Stimulated activated CD8-positive, alpha-beta memory T cell treated with anti-CD3 and anti-CD28 coated beads, Interleukin-15, amount 100 ng/mL, for 48 hours (primary cell): Measurements from ENCODE around the gene CHST12.
A peak's percentile ranks its signal among the peaks of the same experiment; 100 is the strongest.
"Not testable (repeated sequence)": the region's sequence is repeated elsewhere in the genome, so short reads cannot be mapped to it uniquely, and the experiment has no call there.

Experiments used
- DNase-seq, 2 donors: peaks; one replicate each; pipeline ENCODE4 v3.0.0-alpha.2; 2020; ENCODE audit warnings: low read depth in 2 of 2

CHST12 gene

DNA sequence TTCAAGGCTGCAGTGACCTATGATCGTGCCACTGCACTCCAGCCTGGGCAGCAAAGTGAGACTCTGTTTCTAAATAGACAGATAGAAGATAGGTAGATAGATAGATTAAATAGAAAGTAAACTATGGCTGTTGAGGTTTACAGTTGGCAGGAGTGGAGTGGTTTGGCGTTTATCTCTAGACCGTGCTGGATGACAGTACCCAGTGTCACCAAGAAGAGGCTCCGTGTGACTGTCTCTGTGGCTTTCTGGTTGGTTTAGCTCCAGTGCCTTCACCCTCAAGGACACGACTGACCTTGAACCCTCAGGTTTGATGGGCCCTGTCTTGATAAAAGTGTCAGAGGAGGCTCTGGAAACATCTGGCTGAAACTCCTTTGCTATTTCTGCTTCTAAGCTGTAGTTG, 31.7 kb downstream of the CHST12 start:
- no peak for DNase-seq

DNA sequence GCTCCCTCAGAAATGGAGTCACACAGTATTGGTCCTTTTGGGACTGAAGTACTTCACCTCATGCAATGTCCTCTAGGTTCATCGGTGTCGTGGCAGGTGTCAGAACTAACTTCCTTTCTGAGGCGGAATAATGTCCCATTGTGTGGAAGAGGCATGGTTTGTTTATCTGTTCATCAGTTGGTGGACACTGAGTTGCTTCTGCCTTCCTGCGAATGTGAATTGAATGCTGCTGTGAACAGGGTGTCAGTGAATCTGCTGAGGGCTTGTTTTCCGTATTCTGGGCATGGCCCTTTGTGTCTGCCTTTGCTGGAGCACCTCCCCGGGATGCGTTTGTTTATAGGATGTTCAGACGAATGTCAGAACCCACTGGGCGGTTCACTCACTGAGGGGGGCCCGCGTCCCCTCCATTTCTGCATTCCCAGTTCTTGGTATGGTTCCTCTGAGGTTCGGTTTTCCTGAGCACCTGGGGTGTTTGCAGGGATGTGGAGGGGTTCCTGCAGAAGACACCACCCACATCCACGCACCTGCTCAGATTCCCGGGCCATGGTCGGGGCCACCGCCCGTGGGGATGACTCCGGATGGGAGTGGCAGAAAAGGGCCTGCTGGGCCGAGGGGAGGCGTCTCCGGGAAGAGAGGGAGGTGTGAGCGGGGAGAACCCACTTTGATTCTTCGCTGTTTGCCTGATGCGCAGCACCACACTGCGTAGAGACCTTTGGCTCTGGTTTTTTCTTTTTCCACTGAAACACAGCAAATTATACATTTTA, 33.1 kb downstream of the CHST12 start:
- no peak for DNase-seq

DNA sequence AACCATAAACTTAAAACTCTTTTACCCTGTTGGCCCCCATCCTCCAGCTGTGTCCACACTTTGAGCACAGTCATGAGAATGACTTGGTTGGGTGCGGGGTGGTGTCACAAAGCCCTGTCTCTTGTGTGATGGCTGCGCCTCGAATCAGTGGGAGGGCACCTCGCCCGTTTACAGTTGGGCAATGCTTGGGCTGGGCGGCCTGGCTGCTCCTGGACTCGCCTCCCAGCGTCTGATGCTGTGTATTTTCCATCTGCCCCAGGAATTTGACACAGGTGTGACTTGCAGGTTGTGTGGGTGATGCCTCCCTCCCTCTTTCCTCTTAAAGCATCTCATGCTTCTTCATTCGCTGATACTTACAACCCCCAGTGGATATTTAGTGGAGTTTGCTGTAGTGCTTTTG, 33.7 kb downstream of the CHST12 start:
- no peak for DNase-seq

DNA sequence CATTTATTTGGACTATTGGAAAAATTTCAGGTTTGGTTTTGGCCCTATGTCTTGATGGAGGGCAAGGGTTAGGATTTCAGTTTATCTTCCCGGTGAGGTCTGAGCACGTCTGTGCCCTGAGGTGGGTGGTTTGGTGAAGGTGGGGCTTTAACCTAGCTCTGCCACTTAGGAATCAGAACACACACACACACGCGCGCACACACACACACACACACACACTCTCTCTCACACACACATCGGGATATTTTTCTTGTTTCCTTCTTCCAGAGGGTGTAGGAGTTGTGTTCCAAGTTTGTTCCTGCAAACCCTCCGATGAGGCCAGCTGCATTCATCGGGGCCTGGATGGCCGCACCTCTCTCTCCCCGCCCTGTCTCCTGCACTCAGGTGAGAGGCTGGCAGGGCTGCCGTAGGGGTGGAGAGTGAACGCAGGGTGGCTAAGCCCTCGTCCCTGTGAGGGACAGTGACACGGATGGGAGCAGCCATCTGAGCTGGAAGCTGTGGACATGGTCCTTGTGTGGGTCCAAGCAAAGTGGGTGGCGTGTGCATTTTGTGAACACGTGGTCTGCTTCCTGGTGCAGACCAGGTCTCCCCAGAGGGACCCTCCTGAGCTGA, 34.2 kb downstream of the CHST12 start:
- DNase-seq = no peak

DNA sequence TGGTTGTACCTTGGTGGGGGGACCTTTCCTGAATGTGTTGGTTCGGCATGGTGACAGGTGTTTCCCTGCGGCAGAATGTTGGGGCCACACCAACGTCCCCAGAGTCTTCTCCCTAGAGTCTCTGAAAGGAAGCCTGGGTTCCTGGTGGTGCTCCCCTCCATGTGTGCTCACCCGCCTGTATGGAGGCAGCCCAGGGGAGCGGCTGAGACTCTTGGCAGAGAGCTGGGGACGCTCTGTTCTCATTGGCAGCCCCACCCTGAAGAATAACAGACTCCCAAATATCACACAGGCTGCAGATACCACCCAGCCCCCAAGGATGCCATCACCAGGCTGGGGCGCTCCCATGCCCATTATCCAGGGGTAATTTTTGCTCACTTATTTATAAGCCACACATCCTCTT, 34.8 kb downstream of the CHST12 start:
- DNase-seq = no peak

DNA sequence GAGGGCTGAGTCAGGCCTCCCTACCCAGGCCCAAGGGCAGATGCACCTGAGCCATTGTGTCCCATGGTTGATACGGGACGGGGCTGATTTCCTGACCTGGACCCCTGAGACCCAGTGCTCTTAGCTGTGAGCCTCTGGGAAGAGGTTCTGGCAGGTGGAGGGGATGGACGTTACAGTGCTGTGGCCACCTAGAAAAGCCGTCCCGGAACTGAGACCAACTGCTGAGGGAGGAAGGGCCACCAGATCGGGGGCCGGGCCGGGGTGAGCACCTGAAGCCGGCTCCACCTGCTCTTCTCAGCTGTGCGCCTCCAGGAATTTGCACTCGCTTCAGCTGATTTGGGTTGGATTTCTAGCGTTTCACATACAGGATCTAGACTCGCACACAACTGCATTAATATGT, 35.4 kb downstream of the CHST12 start:
- DNase-seq = no peak

DNA sequence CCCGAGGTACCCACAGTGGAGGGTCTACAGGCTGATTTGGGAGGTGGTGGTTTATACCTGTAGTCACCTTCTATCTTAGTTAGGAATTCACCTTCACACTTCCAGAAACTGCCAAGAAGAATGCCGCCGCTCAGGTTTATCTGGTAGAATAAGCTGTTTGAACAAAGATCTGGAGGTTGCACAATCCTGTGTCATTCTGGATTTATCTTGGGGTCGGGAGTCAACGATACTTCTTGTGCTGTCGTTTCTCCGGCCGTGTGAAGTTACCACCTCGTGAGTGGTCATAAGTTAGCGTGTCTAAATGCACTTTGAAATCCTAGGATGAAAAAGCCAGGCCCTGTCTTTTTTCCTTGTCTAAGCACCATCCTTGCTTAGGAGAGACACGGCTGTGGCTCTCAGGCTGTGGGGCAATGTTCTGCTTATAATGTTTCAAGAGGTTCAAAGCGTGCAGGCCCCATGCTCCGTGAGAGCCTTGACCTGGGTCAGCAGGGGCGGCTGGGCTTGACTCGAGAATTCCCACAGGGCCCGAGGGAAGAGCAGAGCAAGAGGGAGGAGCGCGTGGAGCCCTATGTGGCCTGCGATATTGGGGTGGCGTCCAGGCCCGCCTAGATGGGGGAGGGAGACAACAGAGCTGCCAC, 37.3 kb downstream of the CHST12 start:
- DNase-seq = no peak

DNA sequence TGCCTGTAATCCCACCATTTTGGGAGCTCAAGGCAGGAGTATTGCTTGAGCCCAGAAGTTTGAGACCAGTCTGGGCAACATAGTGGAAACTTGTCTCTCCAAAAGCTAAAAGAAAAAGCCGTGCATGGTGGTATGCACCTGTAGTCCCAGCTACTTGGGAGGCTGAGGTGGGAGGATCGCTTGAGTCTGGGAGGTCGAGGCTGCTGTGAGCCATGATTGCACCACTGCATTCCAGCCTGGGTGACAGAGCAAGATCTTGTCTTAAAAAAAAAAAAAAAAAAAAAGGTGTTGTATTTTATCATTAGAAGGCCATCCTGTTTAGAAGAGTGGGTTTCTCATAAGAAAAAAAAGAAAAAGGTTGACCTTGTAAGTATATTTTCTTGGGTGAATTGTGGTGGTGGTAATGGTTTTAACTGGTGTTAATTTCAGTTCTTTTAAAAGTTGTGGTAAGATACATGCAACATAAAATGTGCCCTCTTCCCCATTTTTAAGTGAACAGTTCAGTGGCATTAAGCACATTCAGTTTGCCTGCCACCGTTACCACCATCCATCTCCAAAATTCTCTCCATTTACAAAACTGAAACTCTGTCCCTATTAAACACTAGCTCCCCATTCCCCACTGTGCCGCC, 38.1 kb downstream of the CHST12 start:
- no peak for DNase-seq

DNA sequence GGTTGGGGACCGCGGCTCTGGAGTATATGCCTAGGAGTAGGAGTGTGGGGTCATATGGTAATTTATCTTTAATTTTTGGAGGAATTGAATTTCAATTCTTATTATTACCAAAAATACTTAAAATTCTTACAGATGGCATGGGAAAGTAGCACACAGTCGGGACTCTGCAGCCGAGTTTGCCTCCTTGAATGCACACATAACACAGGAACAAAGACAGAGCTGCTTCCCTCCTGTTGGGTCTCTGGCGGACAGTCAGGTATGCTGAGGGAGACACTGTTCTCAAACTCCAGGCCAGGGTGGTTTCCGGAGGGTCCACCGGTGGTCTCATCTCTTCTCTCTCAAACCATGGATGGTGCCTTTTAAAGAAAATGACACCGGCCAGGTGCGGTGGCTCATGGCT, 40.1 kb downstream of the CHST12 start:
- no peak for DNase-seq

DNA sequence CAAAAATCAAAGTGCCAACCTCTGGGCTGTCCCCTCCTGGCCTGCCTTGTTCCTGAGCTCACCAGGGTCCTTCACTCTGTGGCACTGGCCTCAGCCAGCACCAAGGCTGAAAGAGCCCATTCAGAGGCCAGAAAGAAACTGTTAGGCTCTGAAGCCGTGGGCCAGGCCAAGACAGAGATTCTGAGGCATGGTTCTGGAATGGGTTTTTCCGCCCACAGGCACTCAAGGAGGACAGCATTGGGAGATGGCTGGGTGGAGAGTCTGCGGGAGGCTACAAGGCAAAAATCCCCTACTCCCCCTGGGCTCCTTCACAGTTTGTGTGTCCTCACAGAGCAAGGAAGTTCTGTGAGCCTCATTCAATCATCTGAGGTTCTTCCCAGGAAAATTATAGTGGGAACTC, 41.1 kb downstream of the CHST12 start:
- no peak for DNase-seq

DNA sequence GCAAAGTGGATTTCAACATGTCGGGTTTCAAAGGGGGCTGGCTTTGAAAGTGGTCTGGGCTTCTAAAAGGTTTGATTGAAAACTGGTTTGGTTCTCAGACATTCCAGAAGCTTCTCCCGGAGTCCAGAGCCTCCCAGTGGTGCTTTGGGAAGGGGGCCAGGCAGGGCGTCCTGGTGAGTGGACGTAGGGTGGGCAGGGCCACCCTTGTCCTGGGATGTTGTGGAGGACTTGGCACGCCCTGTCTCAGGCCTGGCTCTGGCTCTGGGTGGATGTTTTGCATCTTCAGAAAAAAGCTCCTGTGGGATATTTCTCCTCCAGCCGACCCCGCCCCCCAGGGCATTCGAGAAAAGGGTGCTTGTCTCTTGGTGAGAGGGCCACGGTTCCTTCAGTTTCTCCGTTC, 41.6 kb downstream of the CHST12 start:
- no peak for DNase-seq

DNA sequence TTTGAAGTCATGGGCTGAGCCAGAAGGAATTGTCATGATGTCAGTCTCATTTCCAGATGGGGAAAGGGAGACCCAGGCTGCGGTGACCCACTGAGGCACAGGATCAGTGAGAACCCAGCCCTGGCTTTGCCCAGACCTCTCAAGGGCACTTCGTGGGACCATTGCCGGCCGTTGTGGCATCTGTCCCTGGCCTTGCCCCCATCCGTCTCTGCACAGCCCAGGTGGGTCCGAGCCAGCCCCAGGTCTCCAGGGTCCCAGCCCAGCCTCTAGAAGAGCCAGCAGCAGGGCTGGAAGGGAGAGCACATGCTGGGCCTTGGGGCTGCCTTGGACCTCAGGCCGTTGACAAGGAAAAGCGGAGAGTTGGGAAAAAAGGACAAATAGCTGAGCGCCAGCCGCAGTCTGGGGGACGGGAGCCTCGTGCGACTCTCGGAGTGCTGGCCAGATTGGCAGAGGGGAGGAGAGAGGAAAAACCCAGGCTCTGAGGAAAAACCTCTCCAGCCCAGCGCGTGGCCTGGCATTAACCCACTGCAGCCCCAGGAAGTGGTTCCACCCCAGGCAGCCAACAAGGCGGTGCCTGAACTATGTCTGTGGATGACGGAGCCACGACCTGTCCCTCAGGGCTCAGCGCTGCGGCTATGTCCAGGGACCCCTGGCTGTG, 42.6 kb downstream of the CHST12 start:
- DNase-seq = no peak

DNA sequence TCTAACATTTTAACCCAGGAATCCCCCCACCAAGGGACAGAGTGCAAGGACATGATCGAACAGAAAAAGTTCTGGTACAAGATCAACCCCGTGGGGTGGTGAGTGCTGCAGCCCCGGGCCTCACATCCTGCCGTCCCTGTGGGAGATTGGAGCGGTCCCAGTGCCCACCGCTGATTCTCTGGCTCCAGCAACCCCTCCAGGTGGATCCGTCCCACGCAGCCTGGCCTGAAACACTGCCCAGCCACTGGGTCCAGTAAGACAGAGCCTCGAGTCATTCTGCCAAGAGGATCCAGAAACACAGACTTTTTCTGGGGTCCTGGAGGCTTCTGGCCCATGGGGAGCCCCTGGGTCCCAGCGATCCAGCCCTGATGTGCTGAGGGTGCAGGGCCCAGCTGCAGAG, 43.3 kb downstream of the CHST12 start:
- DNase-seq = no peak

DNA sequence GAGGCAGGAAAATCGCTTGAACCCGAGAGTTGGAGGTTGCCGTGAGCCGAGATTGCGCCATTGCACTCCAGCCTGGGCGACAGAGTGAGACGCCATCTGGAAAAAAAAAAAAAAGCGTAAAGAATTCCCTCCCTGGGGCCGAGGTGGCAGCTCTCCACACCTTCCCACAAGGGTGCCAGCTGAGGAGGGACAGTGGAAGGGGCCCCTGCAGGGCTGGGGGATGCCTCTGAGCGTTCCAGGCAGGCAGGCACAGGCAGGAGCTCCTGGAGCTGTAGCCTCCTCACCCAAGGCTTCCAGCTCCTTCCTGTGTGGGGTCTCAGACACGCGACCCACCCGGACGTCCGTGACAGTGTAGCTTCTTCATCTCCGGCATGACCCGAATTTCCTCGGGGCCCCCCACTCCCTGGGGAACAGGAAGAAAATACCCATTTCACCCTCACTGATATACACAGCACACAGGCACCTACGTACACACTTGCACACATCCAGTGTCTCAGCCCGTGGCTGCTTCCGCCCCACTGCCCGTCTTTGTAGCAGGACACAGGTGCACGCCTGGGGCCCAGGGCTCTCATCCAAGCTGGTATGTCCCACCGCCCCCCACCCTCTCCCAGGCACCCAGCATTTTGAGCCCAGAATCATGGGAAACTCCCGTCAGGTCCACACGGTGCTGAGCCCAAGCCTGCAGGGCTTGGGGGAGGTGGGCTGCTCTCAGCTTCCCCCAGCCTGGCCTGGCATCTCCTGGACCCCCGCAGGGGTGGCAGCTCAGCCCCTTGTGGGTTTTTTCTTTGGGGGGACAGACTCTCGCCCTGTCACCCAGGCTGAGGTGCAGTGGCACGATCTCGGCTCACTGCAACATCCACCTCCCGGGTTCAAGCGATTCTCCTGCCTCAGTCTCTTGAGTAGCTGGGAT, 47.0 kb downstream of the CHST12 start:
- no peak for DNase-seq

DNA sequence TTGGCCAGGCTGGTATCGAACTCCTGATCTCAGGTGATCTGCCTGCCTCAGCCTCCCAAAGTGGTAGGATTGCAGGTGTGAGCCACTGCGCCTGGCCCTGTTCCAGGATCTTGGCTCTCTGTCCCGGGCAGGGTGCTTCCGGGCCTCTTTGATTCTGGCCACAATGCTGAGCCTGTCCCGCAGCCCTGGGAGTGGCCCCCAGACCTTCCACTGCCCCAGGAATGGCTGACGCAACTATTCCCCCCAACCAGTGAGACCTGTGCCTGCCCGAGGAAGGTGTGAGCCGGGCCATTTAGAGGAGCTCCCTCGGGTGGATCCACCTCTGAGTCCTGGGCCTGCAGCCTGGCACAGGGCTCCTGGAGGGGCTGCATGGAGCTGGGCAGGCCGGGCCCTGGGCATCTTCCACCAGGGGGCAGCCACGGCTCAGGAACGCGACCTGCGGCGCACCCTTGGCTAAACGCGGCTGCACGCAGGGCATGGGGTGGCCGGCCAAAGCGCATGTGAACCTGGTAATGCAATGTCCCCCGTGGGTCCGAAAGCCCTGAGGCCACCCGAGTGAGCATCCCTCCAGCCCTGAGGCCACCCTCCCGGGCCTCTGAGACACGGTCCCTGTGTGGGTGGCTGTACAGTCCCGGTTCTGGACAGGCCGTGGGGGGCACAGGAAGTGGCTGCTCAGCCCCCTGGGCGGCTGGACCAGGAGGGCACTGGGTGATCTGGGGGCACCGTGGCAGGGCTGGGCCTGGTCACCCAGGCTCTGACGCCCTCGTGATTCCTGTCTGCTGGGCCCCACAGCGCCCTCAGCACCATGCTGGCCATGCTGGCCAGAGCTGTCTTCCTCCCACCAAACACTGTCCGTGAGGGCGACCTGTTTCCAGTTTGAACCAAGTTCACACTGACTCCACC, 48.0 kb downstream of the CHST12 start:
- DNase-seq = peak; percentile 72 to 74

DNA sequence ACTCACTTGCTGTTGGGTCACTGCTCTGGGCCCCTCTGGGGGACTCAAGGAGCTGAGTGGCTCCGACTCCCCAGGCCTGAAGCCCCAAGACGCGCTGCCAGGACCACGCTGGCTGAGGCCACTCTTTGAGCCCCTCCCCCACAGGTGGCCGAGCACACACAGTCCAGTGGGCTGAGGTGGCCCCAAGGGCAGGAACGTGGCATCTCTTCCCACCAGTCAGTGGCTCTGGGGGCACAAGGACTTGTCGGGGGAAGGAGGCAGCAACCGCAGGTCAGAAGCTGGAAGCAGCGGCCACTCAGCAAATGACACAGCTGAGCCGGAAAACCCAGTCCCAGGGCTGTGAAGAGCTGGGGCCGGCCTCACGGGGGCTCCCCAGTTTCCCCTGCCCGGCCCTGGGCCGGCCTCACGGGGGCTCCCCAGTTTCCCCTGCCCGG, 48.7 kb downstream of the CHST12 start:
- peak in 1 of 2 donors; percentile 8 for DNase-seq

DNA sequence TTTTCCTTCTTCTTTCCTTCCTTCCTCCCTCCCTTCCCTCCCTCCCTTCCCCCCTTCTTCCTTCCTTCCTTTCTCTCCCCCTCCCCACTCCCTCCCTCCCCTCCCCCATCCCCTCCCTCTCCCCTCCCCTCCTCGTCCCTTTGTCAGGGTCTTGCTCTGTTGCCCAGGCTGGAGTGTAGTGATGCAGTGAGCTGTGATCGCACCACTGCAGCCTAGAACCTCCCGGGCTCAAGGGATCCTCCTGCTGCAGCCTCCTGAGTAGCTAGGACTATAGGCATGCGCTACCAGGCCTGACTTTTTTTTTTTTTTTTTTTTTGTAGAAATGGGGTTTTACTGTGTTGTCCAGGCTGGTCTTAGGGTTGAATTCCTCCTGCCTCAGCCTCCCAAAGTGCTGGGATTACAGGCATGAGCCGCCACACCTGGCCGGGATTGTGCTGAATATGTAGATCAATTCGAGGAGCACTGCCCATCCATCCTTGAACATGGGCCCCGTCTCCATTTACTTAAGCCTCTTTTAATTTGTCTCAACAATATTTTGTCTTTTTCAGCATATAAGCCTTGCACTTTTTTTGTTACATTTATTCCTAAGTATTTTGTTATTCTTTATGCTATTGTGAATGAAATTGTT, 49.3 kb downstream of the CHST12 start:
- DNase-seq = no peak

DNA sequence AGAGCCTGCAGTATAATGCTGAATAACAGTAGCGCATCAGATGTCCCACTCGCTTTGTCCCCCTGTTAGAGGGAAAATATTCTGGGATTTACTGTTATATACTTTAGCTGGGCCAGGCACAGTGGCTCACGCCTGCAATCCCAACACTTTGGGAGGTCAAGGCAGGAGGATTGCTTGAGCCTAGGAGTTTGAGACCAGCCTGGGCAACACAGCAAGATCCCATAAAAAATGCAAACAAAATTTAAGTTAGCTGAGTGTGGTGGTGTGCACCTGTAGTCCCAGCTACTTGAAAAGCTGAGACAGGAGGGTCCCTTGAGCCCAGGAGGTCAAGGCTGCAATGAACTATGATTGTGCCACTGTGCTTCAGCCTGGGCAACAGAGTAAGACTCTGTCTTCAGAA, 50.4 kb downstream of the CHST12 start:
- not testable (repeated sequence) for DNase-seq

DNA sequence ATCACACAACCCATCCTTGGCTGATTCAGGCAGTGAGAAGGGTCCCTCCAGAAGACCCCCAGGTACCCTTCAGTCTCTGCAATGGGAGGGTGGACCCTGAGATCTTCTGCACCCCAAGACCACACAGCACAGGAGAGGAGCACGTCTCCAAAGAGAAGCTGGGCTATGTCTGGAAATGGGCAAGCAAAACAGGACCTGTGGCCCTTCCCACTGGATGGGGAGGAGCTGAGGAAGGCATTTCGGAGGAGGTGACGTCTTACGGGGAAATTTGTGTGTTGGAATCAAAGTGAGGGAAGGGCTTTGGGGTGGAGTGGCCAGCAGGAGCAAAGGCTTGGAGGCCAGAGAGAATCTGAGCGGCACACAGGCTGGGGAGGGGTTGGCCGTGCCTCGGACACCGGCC, 56.3 kb downstream of the CHST12 start:
- no peak for DNase-seq

DNA sequence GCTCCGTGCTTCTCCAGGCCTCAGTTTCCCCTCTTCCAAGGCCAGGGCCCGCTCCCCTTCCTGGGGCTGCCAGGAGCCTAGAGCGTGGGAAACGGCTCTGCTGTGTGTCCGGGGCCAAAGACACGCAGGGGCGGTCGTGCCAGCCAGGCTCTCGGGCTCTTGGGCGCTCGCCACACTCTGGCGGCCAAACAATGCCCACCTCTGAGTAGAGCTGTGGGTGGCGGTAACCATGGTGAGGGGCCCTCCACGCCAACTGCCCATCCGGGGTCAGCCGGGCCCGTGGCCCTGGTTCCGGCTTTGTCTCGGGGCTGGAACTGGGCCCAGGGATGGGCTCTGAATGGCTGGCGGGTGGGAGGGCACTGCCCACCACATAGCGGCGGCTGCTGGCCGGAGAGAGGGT, 56.8 kb downstream of the CHST12 start:
- DNase-seq = no peak
